SK-N-SH treated with all-trans-retinoic acid at 6 μM for 48 hours (cell line): ENCODE results near the gene ARHGAP45.

Experiments
- ARNTL ChIP-seq: fragments of 450-650 bp; formaldehyde crosslinking; IDR thresholded peaks from 2 replicates; pipeline ENCODE4 v1.5.0; 2020; ENCODE audit warnings: low read depth, mild to moderate bottlenecking, moderate library complexity, borderline replicate concordance
- CSDC2 ChIP-seq: fragments of 250-450 bp; sonication (Bioruptor Pico); IDR thresholded peaks from 2 replicates; pipeline ENCODE4 v1.5.0; 2020; ENCODE audit warnings: mild to moderate bottlenecking, moderate library complexity
- ISL1 ChIP-seq: fragments of 250-450 bp; sonication (Bioruptor Pico); IDR thresholded peaks from 2 replicates; pipeline ENCODE4 v2.1.2; 2022; ENCODE audit warnings: mild to moderate bottlenecking, moderate library complexity
- OSR1 ChIP-seq: fragments of 250-450 bp; sonication (Bioruptor Pico); IDR thresholded peaks from 2 replicates; pipeline ENCODE4 v1.8.0; 2022; ENCODE audit warnings: moderate library complexity, mild to moderate bottlenecking, inconsistent platforms
- PATZ1 ChIP-seq: fragments of 250-450 bp; sonication (Bioruptor Pico); IDR thresholded peaks from 2 replicates; pipeline ENCODE4 v1.8.0; 2020; ENCODE audit warnings: mild to moderate bottlenecking, moderate library complexity, borderline replicate concordance
- PPARA ChIP-seq: fragments of 250-450 bp; sonication (Bioruptor Pico); IDR thresholded peaks from 2 replicates; pipeline ENCODE4 v1.5.0; 2020; ENCODE audit warnings: mild to moderate bottlenecking, borderline replicate concordance
- RARB ChIP-seq: fragments of 250-450 bp; sonication (Bioruptor Pico); IDR thresholded peaks from 2 replicates; pipeline ENCODE4 v1.8.0; 2021; ENCODE audit warnings: mild to moderate bottlenecking, moderate library complexity
- TCF4 ChIP-seq: fragments of 250-450 bp; sonication (Bioruptor Pico); IDR thresholded peaks from 2 replicates; pipeline ENCODE4 v1.8.0; 2021; ENCODE audit warnings: mild to moderate bottlenecking, moderate library complexity, borderline replicate concordance
- TOX ChIP-seq: fragments of 250-450 bp; sonication (Bioruptor Pico); IDR thresholded peaks from 2 replicates; pipeline ENCODE4 v1.8.0; 2021; ENCODE audit warnings: mild to moderate bottlenecking, moderate library complexity, borderline replicate concordance
- ZNF565 ChIP-seq: fragments of 450-650 bp; formaldehyde crosslinking; conservative IDR thresholded peaks from 2 replicates; pipeline ENCODE4 v1.5.0; 2020; ENCODE audit warnings: low read depth, mild to moderate bottlenecking, moderate library complexity
- ZNF70 ChIP-seq: fragments of 450-650 bp; formaldehyde crosslinking; IDR thresholded peaks from 2 replicates; pipeline ENCODE4 v1.5.0; 2020; ENCODE audit warnings: mild to moderate bottlenecking, moderate library complexity
- TF ChIP-seq, protein P1 (sequence below): fragments of 250-450 bp; sonication (Bioruptor Pico); IDR thresholded peaks from 2 replicates; pipeline ENCODE4 v1.5.1; 2020; ENCODE audit warnings: low read depth, mild to moderate bottlenecking, moderate library complexity

DNA sequence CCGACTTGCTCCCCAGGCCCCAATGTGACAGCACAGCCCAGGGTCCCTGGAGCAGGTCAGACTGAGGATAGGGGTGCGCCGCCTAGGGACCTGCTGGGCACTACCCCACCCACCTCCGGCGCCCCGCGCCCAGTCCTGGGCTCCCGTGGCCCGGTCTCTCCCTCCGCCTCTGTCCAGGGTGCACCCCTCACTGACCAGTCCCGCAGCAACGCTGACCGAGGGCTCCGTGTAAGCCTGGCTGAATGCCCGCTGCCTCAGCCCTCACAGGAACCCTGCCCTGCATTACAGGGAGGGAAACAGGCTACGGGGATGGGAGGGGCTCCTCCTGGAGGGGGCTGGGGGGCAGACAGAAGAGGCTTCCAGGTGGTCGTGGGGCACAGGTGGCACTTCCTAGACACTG is 68.5 kb downstream of the ARHGAP45 start:
- no peak for TF ChIP-seq ZNF70 (CRISPR knock-in tag)
- TF ChIP-seq ARNTL (CRISPR knock-in tag): no peak
- no peak for TF ChIP-seq TOX (CRISPR knock-in tag)
- no peak for TF ChIP-seq PATZ1 (CRISPR knock-in tag)
- no peak for TF ChIP-seq TCF4 (CRISPR knock-in tag)
- TF ChIP-seq ZNF565: no peak
- TF ChIP-seq, protein P1, sequence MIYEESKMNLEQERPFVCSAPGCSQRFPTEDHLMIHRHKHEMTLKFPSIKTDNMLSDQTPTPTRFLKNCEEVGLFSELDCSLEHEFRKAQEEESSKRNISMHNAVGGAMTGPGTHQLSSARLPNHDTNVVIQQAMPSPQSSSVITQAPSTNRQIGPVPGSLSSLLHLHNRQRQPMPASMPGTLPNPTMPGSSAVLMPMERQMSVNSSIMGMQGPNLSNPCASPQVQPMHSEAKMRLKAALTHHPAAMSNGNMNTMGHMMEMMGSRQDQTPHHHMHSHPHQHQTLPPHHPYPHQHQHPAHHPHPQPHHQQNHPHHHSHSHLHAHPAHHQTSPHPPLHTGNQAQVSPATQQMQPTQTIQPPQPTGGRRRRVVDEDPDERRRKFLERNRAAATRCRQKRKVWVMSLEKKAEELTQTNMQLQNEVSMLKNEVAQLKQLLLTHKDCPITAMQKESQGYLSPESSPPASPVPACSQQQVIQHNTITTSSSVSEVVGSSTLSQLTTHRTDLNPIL (CRISPR knock-in tag): no peak
- no peak for TF ChIP-seq RARB (CRISPR knock-in tag)
- no peak for TF ChIP-seq ISL1 (CRISPR knock-in tag)
- no peak for TF ChIP-seq CSDC2 (CRISPR knock-in tag)
- TF ChIP-seq OSR1 (CRISPR knock-in tag): no peak
- no peak for TF ChIP-seq PPARA
